Stimulated activated naive B cell treated with anti-CD40 and anti-IgM and Interleukin-4, amounts not matched to agents 10 μg/mL and 1 μg/mL and 100 μg/mL, for 72 hours (primary cell): ENCODE results near the gene ZFP91.
"Not testable (repeated sequence)": the region's sequence is repeated elsewhere in the genome, so short reads cannot be mapped to it uniquely, and the experiment has no call there.

ENCODE experiments used
- ATAC-seq, 2 donors: fragments of 150-1000 bp; cut with Tn5 transposase; replicated peaks; 2 replicates each; pipeline ENCODE4 v1.10.0; 2021; ENCODE audit warnings: moderate library complexity in 1 of 2
- DNase-seq: peaks from one replicate; pipeline ENCODE4 v3.0.0; 2021
- H3K27ac Mint-ChIP-seq: one replicate; pipeline ENCODE4 v1.8.0; 2022; ENCODE audit warnings: mild to moderate bottlenecking, mixed read lengths
- H3K27me3 Mint-ChIP-seq, 2 donors: one replicate each; pipeline ENCODE4 v1.8.0; 2022; ENCODE audit warnings: mixed read lengths in 2 of 2
- H3K36me3 Mint-ChIP-seq, 2 donors: one replicate each; pipeline ENCODE4 v1.8.0; 2022; ENCODE audit warnings: mixed read lengths in 2 of 2, mild to moderate bottlenecking in 1 of 2
- H3K4me1 Mint-ChIP-seq, 2 donors: one replicate each; pipeline ENCODE4 v1.8.0; 2022; ENCODE audit warnings: mixed read lengths in 2 of 2, mild to moderate bottlenecking in 1 of 2
- H3K4me3 Mint-ChIP-seq, 2 donors: one replicate each; pipeline ENCODE4 v1.8.0; 2022; ENCODE audit warnings: mild to moderate bottlenecking in 2 of 2, mixed read lengths in 2 of 2, moderate library complexity in 1 of 2
- H3K9me3 Mint-ChIP-seq, 2 donors: one replicate each; pipeline ENCODE4 v1.8.0; 2022; ENCODE audit warnings: mixed read lengths in 2 of 2, mild to moderate bottlenecking in 1 of 2

Gene ZFP91

GRCh38 chr11:58578635-58579191 is at the start of gene ZFP91:
Gene ZFP91, plus strand, starts transcription at chr11:58579063. Its CDS starts 219 bp downstream, at chr11:58579282.
- Mint-ChIP-seq H3K4me3 (peak within 1 kb of the TSS; percentile 87 to 100), H3K4me1 (peaks cover 19 to 63% of the 10 kb centered on the region in 2 donors), H3K27ac (peak within 1 kb of the TSS; percentile 100), H3K27me3 (no peaks in the 10 kb centered on the region), H3K9me3 (no peaks in the 10 kb centered on the region), H3K36me3 (peaks cover 42 to 49% of the 10 kb centered on the region in 2 donors)
- DNase-seq (peak; percentile 94), ATAC-seq (peak; percentile 47 to 54)

GRCh38 chr11:58530236-58530635 is 48.6 kb upstream of the ZFP91 start:
- ATAC-seq (no peak), DNase-seq (no peak)
- H3K4me3 Mint-ChIP-seq, result no peak overlapping the region
- peaks cover 4 to 9% of the 10 kb centered on the region in 2 donors for H3K9me3 Mint-ChIP-seq
- H3K27me3 Mint-ChIP-seq, result no peaks in the 10 kb centered on the region
- H3K36me3 Mint-ChIP-seq, result peaks cover 67 to 77% of the 10 kb centered on the region in 2 donors
- peak overlapping the region; percentile 42 for H3K27ac Mint-ChIP-seq
- peaks cover 31 to 55% of the 10 kb centered on the region in 2 donors for H3K4me1 Mint-ChIP-seq

GRCh38 chr11:58531865-58532341 is 47.0 kb upstream of the ZFP91 start:
- H3K36me3 Mint-ChIP-seq, result peaks cover 75 to 86% of the 10 kb centered on the region in 2 donors
- DNase-seq (no peak), ATAC-seq (peak in 1 of 2 donors; percentile 33)
- H3K4me3 Mint-ChIP-seq, result no peak overlapping the region
- H3K27ac Mint-ChIP-seq, result no peak overlapping the region
- peaks cover 36 to 55% of the 10 kb centered on the region in 2 donors for H3K4me1 Mint-ChIP-seq
- H3K27me3 Mint-ChIP-seq, result no peaks in the 10 kb centered on the region
- peaks cover 2 to 6% of the 10 kb centered on the region in 2 donors for H3K9me3 Mint-ChIP-seq

- ATAC-seq (no peak), DNase-seq (no peak)
- H3K27me3 Mint-ChIP-seq, result no peaks in the 10 kb centered on the region
- H3K27ac Mint-ChIP-seq, result no peak overlapping the region
- peaks cover 59 to 81% of the 10 kb centered on the region in 2 donors for H3K36me3 Mint-ChIP-seq
- peaks cover 1 to 5% of the 10 kb centered on the region in 2 donors for H3K4me1 Mint-ChIP-seq
- H3K4me3 Mint-ChIP-seq, result no peak overlapping the region
- H3K9me3 Mint-ChIP-seq, result no peaks in the 10 kb centered on the region
Measured at GRCh38 chr11:58546841-58547240, 32.0 kb upstream of the ZFP91 start.

GRCh38 chr11:58549644-58550043 is 29.2 kb upstream of the ZFP91 start:
- Mint-ChIP-seq H3K27me3 (no peaks in the 10 kb centered on the region), H3K4me1 (peaks cover 3 to 5% of the 10 kb centered on the region in 2 donors), H3K9me3 (no peaks in the 10 kb centered on the region), H3K27ac (no peak overlapping the region), H3K36me3 (peaks cover 60 to 83% of the 10 kb centered on the region in 2 donors), H3K4me3 (no peak overlapping the region)
- DNase-seq, result no peak
- ATAC-seq, result no peak

- no peak overlapping the region for H3K4me3 Mint-ChIP-seq
- H3K36me3 Mint-ChIP-seq, result peaks cover 42 to 45% of the 10 kb centered on the region in 2 donors
- H3K27me3 Mint-ChIP-seq, result no peaks in the 10 kb centered on the region
- peaks cover 17 to 44% of the 10 kb centered on the region in 2 donors for H3K4me1 Mint-ChIP-seq
- ATAC-seq (no peak), DNase-seq (no peak)
- no peaks in the 10 kb centered on the region for H3K9me3 Mint-ChIP-seq
- no peak overlapping the region for H3K27ac Mint-ChIP-seq
Measured at GRCh38 chr11:58560842-58561241, 18.0 kb upstream of the ZFP91 start.

- no peak overlapping the region for H3K27ac Mint-ChIP-seq
- H3K27me3 Mint-ChIP-seq, result no peaks in the 10 kb centered on the region
- H3K9me3 Mint-ChIP-seq, result no peaks in the 10 kb centered on the region
- ATAC-seq, result no peak
- peaks cover 17 to 44% of the 10 kb centered on the region in 2 donors for H3K4me1 Mint-ChIP-seq
- no peak for DNase-seq
- H3K36me3 Mint-ChIP-seq, result peaks cover 42 to 45% of the 10 kb centered on the region in 2 donors
- H3K4me3 Mint-ChIP-seq, result no peak overlapping the region
Measured at GRCh38 chr11:58561394-58562098, 17.3 kb upstream of the ZFP91 start.

- Mint-ChIP-seq H3K4me1 (peaks cover 17 to 44% of the 10 kb centered on the region in 2 donors), H3K36me3 (peaks cover 41 to 42% of the 10 kb centered on the region in 2 donors), H3K27ac (peak overlapping the region; percentile 93), H3K4me3 (peak overlapping the region; percentile 5 to 52), H3K27me3 (no peaks in the 10 kb centered on the region), H3K9me3 (no peaks in the 10 kb centered on the region)
- DNase-seq, result no peak
- peak; percentile 71 to 82 for ATAC-seq
Measured at GRCh38 chr11:58562375-58562800, 16.5 kb upstream of the ZFP91 start.

- Mint-ChIP-seq H3K36me3 (peaks cover 45% of the 10 kb centered on the region in 2 donors), H3K27ac (peak overlapping the region; percentile 78), H3K9me3 (no peaks in the 10 kb centered on the region), H3K27me3 (no peaks in the 10 kb centered on the region), H3K4me1 (peaks cover 28 to 53% of the 10 kb centered on the region in 2 donors), H3K4me3 (no peak overlapping the region)
- ATAC-seq (no peak), DNase-seq (no peak)
Measured at GRCh38 chr11:58564231-58564630, 14.6 kb upstream of the ZFP91 start.

- Mint-ChIP-seq H3K27me3 (no peaks in the 10 kb centered on the region), H3K4me1 (peaks cover 20 to 56% of the 10 kb centered on the region in 2 donors), H3K4me3 (peak overlapping the region; percentile 30 to 67), H3K9me3 (no peaks in the 10 kb centered on the region), H3K27ac (peak overlapping the region; percentile 84), H3K36me3 (peaks cover 48 to 51% of the 10 kb centered on the region in 2 donors)
- DNase-seq, result peak; percentile 51
- peak; percentile 91 to 94 for ATAC-seq
Measured at GRCh38 chr11:58567889-58568512, 10.9 kb upstream of the ZFP91 start.

GRCh38 chr11:58572906-58573305 is 6.0 kb upstream of the ZFP91 start:
- ATAC-seq, H3K9me3 Mint-ChIP-seq, H3K27me3 Mint-ChIP-seq, DNase-seq: not testable (repeated sequence)
- peaks cover 51 to 53% of the 10 kb centered on the region in 2 donors for H3K36me3 Mint-ChIP-seq
- H3K4me1 Mint-ChIP-seq, result peaks cover 27 to 74% of the 10 kb centered on the region in 2 donors
- peak overlapping the region; percentile 100 for H3K27ac Mint-ChIP-seq
- peak overlapping the region; percentile 87 to 97 for H3K4me3 Mint-ChIP-seq

GRCh38 chr11:58573451-58574104 is 5.3 kb upstream of the ZFP91 start:
- peaks cover 46 to 51% of the 10 kb centered on the region in 2 donors for H3K36me3 Mint-ChIP-seq
- H3K4me1 Mint-ChIP-seq, result peaks cover 22 to 67% of the 10 kb centered on the region in 2 donors
- no peaks in the 10 kb centered on the region for H3K27me3 Mint-ChIP-seq
- no peaks in the 10 kb centered on the region for H3K9me3 Mint-ChIP-seq
- H3K27ac Mint-ChIP-seq, result peak overlapping the region; percentile 100
- peak overlapping the region; percentile 87 to 97 for H3K4me3 Mint-ChIP-seq
- peak; percentile 71 for DNase-seq
- peak; percentile 38 to 52 for ATAC-seq

- H3K27me3 Mint-ChIP-seq, result no peaks in the 10 kb centered on the region
- DNase-seq (no peak), ATAC-seq (no peak)
- peak overlapping the region; percentile 87 to 97 for H3K4me3 Mint-ChIP-seq
- H3K36me3 Mint-ChIP-seq, result peaks cover 43 to 51% of the 10 kb centered on the region in 2 donors
- peaks cover 21 to 54% of the 10 kb centered on the region in 2 donors for H3K4me1 Mint-ChIP-seq
- H3K9me3 Mint-ChIP-seq, result no peaks in the 10 kb centered on the region
- H3K27ac Mint-ChIP-seq, result peak overlapping the region; percentile 100
Measured at GRCh38 chr11:58574881-58575280, 4.0 kb upstream of the ZFP91 start.
